ENCODE results near the gene PTK6.
A peak's percentile ranks its signal among the peaks of the same experiment; 100 is the strongest.

PTK6 gene

DNA sequence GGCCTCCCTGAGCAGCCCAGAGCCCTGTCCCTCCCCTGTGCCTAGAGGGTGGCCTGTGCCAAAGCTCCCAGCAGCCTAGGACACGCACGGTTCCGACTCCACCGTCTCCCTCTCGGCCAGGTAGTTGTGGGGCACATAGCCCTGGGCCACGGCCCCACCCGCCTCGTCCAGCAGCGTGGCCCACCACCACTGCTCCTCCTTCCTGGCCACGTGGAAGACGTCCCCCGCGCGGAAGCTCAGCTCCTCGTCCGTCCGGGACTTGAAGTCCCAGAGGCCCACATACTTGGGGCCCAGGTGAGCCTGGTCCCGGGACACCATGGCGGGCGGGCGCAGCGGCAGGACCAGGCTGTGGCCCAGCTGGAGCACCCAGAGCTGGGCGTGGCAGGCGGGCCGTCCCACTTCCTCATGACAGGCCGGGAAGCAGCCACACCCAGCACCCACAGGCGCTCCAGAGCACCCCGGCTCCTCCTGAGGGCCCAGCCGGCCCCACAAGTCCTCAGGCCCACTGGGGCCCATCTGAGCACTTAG lies at the start of gene PTK6:
PTK6 (minus strand) TSS at position 380 of the 528 bp plus-strand sequence; CDS start at position 318, 62 bp downstream.
- H3K4me3 ChIP-seq (replicated peaks; ENCODE audit: low read depth, low read length): no peak within 1 kb of the TSS
- no peak for DNase-seq (ENCODE audit: extremely low read depth, low read depth)
- TF ChIP-seq, protein P1, sequence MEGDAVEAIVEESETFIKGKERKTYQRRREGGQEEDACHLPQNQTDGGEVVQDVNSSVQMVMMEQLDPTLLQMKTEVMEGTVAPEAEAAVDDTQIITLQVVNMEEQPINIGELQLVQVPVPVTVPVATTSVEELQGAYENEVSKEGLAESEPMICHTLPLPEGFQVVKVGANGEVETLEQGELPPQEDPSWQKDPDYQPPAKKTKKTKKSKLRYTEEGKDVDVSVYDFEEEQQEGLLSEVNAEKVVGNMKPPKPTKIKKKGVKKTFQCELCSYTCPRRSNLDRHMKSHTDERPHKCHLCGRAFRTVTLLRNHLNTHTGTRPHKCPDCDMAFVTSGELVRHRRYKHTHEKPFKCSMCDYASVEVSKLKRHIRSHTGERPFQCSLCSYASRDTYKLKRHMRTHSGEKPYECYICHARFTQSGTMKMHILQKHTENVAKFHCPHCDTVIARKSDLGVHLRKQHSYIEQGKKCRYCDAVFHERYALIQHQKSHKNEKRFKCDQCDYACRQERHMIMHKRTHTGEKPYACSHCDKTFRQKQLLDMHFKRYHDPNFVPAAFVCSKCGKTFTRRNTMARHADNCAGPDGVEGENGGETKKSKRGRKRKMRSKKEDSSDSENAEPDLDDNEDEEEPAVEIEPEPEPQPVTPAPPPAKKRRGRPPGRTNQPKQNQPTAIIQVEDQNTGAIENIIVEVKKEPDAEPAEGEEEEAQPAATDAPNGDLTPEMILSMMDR (IDR thresholded peaks at IDR 0.05; ENCODE audit: low read depth, low read length, missing control alignments): no peak

DNA sequence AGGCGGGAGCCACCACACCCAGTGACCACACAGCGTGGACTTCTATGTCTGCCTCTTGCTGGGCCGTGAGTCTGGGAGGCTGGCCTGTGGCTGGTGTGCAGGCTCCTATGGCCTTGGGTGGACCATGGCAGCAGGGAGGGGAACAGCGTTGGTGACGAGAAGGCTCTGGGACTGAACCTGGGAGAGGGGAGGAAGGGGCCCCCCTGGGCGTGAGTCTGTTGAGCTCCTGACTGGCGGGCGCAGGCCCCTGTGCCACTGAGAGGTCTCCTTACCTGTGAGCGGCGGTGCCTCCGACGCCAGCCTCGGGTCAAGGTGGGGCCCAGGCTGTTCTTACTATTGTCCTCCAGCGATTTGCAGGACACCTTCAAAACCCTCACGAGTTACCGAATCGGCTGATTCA lies 49.6 kb upstream of the PTK6 start:
- DNase-seq (ENCODE audit: extremely low read depth, low read depth): no peak
- H3K4me3 ChIP-seq (replicated peaks; ENCODE audit: low read depth, low read length): no peak overlapping the region
- TF ChIP-seq, protein P1 (IDR thresholded peaks at IDR 0.05; ENCODE audit: low read depth, low read length, missing control alignments): no peak

- TF ChIP-seq, protein P1 (IDR thresholded peaks at IDR 0.05; ENCODE audit: low read depth, low read length, missing control alignments): no peak
- DNase-seq (ENCODE audit: extremely low read depth, low read depth): no peak
- H3K4me3 ChIP-seq (replicated peaks; ENCODE audit: low read depth, low read length): no peak overlapping the region
Measured at GRCh38 chr20:63585616-63586565, 48.7 kb upstream of the PTK6 start.

GRCh38 chr20:63582382-63583063 lies 45.3 kb upstream of the PTK6 start:
- TF ChIP-seq, protein P1 (IDR thresholded peaks at IDR 0.05; ENCODE audit: low read depth, low read length, missing control alignments): no peak
- H3K4me3 ChIP-seq (replicated peaks; ENCODE audit: low read depth, low read length): no peak overlapping the region
- no peak for DNase-seq (ENCODE audit: extremely low read depth, low read depth)

GRCh38 chr20:63580796-63581461 lies 43.8 kb upstream of the PTK6 start:
- no peak for DNase-seq (ENCODE audit: extremely low read depth, low read depth)

More at GRCh38 chr20:63580796-63581461, 43.8 kb upstream of the PTK6 start:
- no peak overlapping the region for H3K4me3 ChIP-seq (replicated peaks; ENCODE audit: low read depth, low read length)
- TF ChIP-seq, protein P1 (IDR thresholded peaks at IDR 0.05; ENCODE audit: low read depth, low read length, missing control alignments): peak; percentile 49
